ENCODE data around the gene TMEM190. TPM values are rescaled to one million over a fixed set of nuclear protein-coding genes. Genes with fewer than 3 reads are reported as not detected.
A peak's percentile ranks its signal among the peaks of the same experiment; 100 is the strongest.

The TMEM190 gene
- total and polyA plus RNA-seq, 7 experiments from 2014 or later, result not detected

DNA sequence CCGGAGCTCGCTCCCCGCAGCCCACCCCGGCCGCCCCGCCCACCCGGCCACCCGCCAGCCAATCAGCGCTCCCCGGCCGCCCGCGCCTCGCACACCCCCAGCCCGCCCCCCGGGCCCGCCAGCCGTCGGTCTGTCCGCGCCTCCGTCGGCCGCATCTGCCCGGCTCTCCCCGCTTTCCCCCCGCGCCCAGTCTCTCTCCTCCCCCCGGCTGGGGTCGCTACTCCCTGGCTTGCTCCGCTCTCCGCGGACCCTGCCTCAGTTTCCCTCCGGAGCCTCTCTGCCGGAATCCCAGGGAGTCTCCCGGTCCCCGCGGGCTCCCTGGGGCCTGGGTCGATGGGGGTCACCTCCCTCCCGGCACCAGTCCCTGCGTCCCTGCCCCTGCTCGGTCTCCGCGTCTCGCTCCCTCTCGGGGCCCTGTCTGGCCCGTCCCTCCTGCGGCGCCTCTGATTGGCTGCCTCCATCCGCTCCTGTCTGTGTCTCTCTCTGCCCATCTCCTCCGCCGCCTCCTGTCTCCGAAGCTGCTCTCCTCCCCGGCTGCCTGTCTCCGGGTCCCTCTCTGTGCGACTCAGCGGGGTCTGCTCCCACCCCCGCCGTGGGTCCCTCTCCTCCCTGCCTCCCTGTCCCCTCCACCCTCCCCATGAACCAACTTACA, 6.8 kb upstream of the TMEM190 start:
- peak overlapping the region; percentile 30 for H3K4me3 ChIP-seq (ENCODE audit: low read length)
- ATAC-seq, result peak; percentile 54
- Mint-ChIP-seq H3K27me3 (peaks cover 28 to 57% (median 33%) of the 10 kb centered on the region in 5 donors), H3K4me3 (peak overlapping the region; percentile 75 to 90 (median 78)), H3K9me3 (peaks cover 0 to 5% (median 0%) of the 10 kb centered on the region in 11 donors), H3K27ac (no peak overlapping the region), H3K4me1 (peaks cover 6 to 17% (median 12%) of the 10 kb centered on the region in 7 donors), H3K36me3 (peaks cover 0 to 6% (median 4%) of the 10 kb centered on the region in 5 donors)
- H3K27ac ChIP-seq (ENCODE audit: low read depth, low read length), result no peak overlapping the region
- H3K4me1 ChIP-seq (ENCODE audit: control insufficient read depth in 2 of 2, insufficient read depth in 2 of 2, low read length in 2 of 2), result no peaks in the 10 kb centered on the region
- intact Hi-C loops (cut with micrococcal nuclease), result no loop called here
- peak in 4 of 9 donors; percentile 32 to 41 (median 36) for DNase-seq
- no peaks in the 10 kb centered on the region for H3K36me3 ChIP-seq (ENCODE audit: control insufficient read depth in 2 of 3, insufficient read depth in 3 of 3, low read length in 3 of 3)
- peaks cover 3 to 27% of the 10 kb centered on the region in 2 donors for H3K27me3 ChIP-seq (ENCODE audit: control insufficient read depth in 2 of 2, insufficient read depth in 2 of 2, low read length in 2 of 2)
- ChIA-PET POLR2A (interaction anchor here (1.0 kb wide), 1 partner anchor 31 kb away, joined by 4 read pairs; no protein-coding TSS in a partner anchor), CTCF (interaction anchor here (1.4 kb wide), 1 partner anchor 15 kb away, joined by 4 read pairs; the partner anchor contains the start of gene TMEM238)
- no peaks in the 10 kb centered on the region for H3K9me3 ChIP-seq (ENCODE audit: control insufficient read depth in 2 of 3, low read length in 3 of 3)

DNA sequence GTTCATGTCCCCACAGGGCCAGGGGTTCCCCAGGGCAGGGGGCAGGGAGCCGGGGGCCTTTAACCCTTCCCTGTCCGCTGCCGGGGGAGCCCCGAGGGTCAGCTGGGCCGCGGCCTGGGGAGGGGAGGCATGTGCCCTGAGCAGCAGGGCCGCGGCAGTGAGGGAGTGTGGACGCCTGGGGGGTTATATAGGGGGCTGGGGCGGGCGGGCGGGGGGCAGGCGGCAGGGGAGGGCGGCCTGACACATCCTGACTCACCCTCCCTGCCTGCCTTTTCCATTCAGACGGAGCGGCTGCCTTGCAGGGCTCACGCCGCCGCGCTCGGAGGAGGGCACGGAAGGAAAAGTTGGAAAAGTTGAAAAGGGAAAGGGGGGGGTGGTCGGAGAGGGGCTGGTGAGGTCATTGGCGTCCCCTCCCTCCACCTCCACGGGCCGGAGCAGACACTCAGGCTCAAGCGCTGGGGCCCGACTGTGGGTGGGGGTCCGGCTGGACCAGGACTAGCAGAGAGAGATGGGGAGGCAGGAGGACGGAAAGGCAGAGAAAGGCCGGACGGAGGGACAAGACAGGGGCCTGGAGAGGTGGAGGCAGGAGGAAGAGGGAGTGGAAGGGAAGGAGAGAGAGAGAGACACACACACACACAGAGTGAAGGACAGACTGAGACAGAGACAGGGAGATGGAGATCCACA, 6.2 kb upstream of the TMEM190 start, which contains the start of gene IL11:
Gene IL11, minus strand, starts transcription at position 159 of the 684 bp plus-strand sequence. Its CDS starts 153 bp downstream, at position 6.
- Histone ChIP-seq H3K9me3 (ENCODE audit: control insufficient read depth in 2 of 3, low read length in 3 of 3) (no peaks in the 10 kb centered on the region), H3K27ac (ENCODE audit: low read depth, low read length) (no peak within 1 kb of the TSS), H3K27me3 (ENCODE audit: control insufficient read depth in 2 of 2, insufficient read depth in 2 of 2, low read length in 2 of 2) (peaks cover 3 to 27% of the 10 kb centered on the region in 2 donors), H3K4me3 (ENCODE audit: low read length) (peak within 1 kb of the TSS; percentile 30), H3K4me1 (ENCODE audit: control insufficient read depth in 2 of 2, insufficient read depth in 2 of 2, low read length in 2 of 2) (no peaks in the 10 kb centered on the region), H3K36me3 (ENCODE audit: control insufficient read depth in 2 of 3, insufficient read depth in 3 of 3, low read length in 3 of 3) (no peaks in the 10 kb centered on the region)
- intact Hi-C loops (cut with micrococcal nuclease), result no loop called here
- peaks cover 30 to 57% (median 33%) of the 10 kb centered on the region in 5 donors for H3K27me3 Mint-ChIP-seq
- H3K36me3 Mint-ChIP-seq, result peaks cover 0 to 6% (median 4%) of the 10 kb centered on the region in 5 donors
- DNase-seq (no peak), ATAC-seq (no peak)
- peaks cover 0 to 5% (median 0%) of the 10 kb centered on the region in 11 donors for H3K9me3 Mint-ChIP-seq
- ChIA-PET POLR2A (no interaction called here), CTCF (no interaction called here)
- H3K4me3 Mint-ChIP-seq, result peak within 1 kb of the TSS; percentile 75 to 90 (median 78)
- peaks cover 6 to 17% (median 12%) of the 10 kb centered on the region in 7 donors for H3K4me1 Mint-ChIP-seq
- no peak within 1 kb of the TSS for H3K27ac Mint-ChIP-seq

DNA sequence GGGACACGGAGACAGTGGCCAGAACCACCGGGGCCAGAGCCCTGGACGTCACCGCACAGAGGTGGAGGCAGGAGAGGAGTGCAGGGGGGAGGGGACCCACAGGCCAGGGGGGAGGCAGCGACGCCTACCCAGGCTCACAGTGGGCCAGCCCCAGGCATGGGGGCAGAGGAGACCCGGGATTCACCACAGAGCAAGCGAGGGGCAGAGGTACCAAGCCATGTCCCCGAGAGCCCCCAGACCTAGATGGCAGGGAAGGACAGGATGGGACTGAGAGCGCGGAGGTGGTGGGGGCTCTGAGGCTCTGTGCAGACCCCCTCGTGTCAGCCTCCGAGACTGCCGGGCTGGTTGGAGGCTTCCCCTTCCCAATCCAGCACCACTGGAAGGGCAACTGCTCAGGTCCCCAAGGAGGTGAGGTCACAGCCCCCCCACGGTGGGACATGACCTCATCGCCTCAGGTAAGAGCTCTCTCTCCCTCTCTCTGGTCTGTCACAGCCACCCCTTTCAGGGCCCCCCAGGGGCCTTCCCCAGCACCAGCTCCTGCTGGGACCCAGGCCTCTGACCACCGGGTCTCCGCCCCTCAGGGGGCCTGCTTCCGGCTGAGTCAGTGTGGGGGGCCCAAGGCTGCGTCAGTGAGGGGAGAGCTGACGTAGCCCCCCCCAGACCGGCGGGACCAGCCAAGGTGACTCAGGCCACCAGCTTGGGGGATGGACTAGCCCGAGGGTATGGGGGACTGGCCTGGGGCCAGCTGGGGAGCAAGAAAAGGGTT, 4.1 kb upstream of the TMEM190 start:
- CTCF ChIA-PET, result no interaction called here
- Mint-ChIP-seq H3K27ac (no peak overlapping the region), H3K4me1 (peaks cover 6 to 17% (median 12%) of the 10 kb centered on the region in 7 donors), H3K9me3 (peaks cover 0 to 5% (median 0%) of the 10 kb centered on the region in 11 donors), H3K27me3 (peaks cover 32 to 60% (median 35%) of the 10 kb centered on the region in 5 donors), H3K36me3 (peaks cover 0 to 6% (median 4%) of the 10 kb centered on the region in 5 donors), H3K4me3 (no peak overlapping the region)
- POLR2A ChIA-PET, result no interaction called here
- no peaks in the 10 kb centered on the region for H3K9me3 ChIP-seq (ENCODE audit: control insufficient read depth in 2 of 3, low read length in 3 of 3)
- H3K27me3 ChIP-seq (ENCODE audit: control insufficient read depth in 2 of 2, insufficient read depth in 2 of 2, low read length in 2 of 2), result peaks cover 3 to 27% of the 10 kb centered on the region in 2 donors
- DNase-seq, result no peak
- no peak overlapping the region for H3K4me3 ChIP-seq (ENCODE audit: low read length)
- no peaks in the 10 kb centered on the region for H3K4me1 ChIP-seq (ENCODE audit: control insufficient read depth in 2 of 2, insufficient read depth in 2 of 2, low read length in 2 of 2)
- no peak overlapping the region for H3K27ac ChIP-seq (ENCODE audit: low read depth, low read length)
- no peaks in the 10 kb centered on the region for H3K36me3 ChIP-seq (ENCODE audit: control insufficient read depth in 2 of 3, insufficient read depth in 3 of 3, low read length in 3 of 3)
- ATAC-seq, result no peak
- intact Hi-C loops (cut with micrococcal nuclease), result no loop called here

DNA sequence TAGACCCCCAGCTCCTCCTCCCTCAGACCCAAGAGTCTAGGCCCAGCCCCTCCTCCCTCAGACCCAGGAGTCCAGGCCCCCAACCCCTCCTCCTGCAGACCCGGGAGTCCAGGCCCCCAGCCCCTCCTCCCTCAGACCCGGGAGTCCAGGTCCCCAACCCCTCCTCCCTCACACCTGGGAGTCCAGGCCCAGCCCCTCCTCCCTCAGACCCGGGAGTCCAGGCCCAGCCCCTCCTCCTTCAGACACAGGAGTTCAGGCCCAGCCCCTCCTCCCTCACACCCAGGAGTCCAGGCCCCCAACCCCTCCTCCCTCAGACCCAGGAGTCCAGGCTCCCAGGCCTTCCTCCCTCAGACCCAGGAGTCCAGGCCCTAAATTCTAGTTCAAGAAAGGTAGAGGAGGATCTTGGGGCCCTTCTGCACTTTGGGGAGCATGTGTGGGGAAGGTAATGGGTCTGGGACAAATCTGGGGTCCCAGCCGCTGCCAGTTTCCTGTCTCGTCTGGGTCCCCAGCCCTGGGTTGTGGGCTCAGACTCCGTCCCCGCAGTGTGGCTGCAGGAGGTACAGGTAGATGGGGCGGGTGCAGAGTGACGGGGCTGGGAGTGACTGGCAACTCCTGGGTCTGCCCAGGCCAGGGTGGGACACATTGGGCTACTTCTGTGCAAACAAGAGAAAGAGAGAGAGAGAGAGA, 3.2 kb upstream of the TMEM190 start:
- CTCF ChIA-PET, result no interaction called here
- no peak overlapping the region for H3K27ac ChIP-seq (ENCODE audit: low read depth, low read length)

DNA sequence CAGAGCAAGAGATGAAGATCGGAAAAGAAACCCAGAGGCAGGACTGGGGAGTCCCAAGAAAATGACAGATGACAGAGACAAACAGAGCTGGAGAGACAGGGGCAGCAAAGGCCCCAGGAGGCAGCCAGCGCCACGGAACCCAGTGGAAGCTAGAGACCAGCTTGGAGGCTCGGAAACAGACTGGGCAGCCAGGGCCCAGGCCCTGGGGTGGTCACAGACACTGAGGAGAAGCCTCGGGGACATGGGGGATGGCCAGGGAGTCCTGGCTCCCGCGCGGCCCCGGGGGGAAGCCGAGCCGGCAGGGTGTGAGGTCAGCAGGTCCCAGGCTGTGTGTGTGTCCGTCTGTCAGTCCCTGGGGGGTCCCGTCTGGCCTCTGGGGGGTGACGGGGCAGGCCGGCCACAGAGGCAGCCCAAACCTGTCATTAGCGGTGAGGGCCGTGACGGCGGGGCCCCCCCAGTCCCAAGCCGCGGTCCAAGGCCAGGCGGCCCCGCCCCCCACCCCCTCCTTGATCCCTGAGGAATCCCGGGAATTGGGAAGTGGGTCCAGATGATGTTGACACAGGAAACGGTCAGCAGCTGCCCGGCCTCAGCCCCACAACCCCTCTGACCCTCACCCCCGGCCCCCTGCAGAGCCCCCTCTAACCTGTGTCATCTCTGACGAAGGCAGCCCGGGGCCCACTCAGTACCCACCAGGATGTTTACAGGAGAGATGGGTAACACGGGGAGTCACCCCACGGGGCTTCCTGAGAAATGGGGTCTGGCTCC, 2.5 kb upstream of the TMEM190 start:
- ATAC-seq (no peak), DNase-seq (no peak)
- H3K36me3 ChIP-seq (ENCODE audit: control insufficient read depth in 2 of 3, insufficient read depth in 3 of 3, low read length in 3 of 3), result no peaks in the 10 kb centered on the region
- Mint-ChIP-seq H3K4me1 (peaks cover 6 to 17% (median 12%) of the 10 kb centered on the region in 7 donors), H3K9me3 (peaks cover 0 to 5% (median 0%) of the 10 kb centered on the region in 11 donors), H3K27ac (peak overlapping the region in 1 of 9 donors; percentile 3), H3K36me3 (peaks cover 0 to 6% (median 4%) of the 10 kb centered on the region in 5 donors), H3K4me3 (no peak overlapping the region), H3K27me3 (peaks cover 29 to 45% (median 32%) of the 10 kb centered on the region in 5 donors)
- ChIA-PET POLR2A (no interaction called here), CTCF (no interaction called here)
- no peak overlapping the region for H3K4me3 ChIP-seq (ENCODE audit: low read length)
- intact Hi-C loops (cut with micrococcal nuclease), result no loop called here
- H3K27ac ChIP-seq (ENCODE audit: low read depth, low read length), result no peak overlapping the region
- no peaks in the 10 kb centered on the region for H3K4me1 ChIP-seq (ENCODE audit: control insufficient read depth in 2 of 2, insufficient read depth in 2 of 2, low read length in 2 of 2)
- H3K27me3 ChIP-seq (ENCODE audit: control insufficient read depth in 2 of 2, insufficient read depth in 2 of 2, low read length in 2 of 2), result peaks cover 0 to 25% of the 10 kb centered on the region in 2 donors
- H3K9me3 ChIP-seq (ENCODE audit: control insufficient read depth in 2 of 3, low read length in 3 of 3), result no peaks in the 10 kb centered on the region

More for the DNA sequence above, 3.2 kb upstream of the TMEM190 start:
- Histone ChIP-seq H3K36me3 (ENCODE audit: control insufficient read depth in 2 of 3, insufficient read depth in 3 of 3, low read length in 3 of 3) (no peaks in the 10 kb centered on the region), H3K9me3 (ENCODE audit: control insufficient read depth in 2 of 3, low read length in 3 of 3) (no peaks in the 10 kb centered on the region), H3K4me1 (ENCODE audit: control insufficient read depth in 2 of 2, insufficient read depth in 2 of 2, low read length in 2 of 2) (no peaks in the 10 kb centered on the region), H3K4me3 (ENCODE audit: low read length) (no peak overlapping the region), H3K27me3 (ENCODE audit: control insufficient read depth in 2 of 2, insufficient read depth in 2 of 2, low read length in 2 of 2) (peaks cover 3 to 27% of the 10 kb centered on the region in 2 donors)
- peaks cover 0 to 5% (median 0%) of the 10 kb centered on the region in 11 donors for H3K9me3 Mint-ChIP-seq
- H3K4me3 Mint-ChIP-seq, result no peak overlapping the region
- peak overlapping the region in 1 of 9 donors; percentile 3 for H3K27ac Mint-ChIP-seq
- POLR2A ChIA-PET, result no interaction called here
- intact Hi-C loops (cut with micrococcal nuclease), result no loop called here
- peaks cover 0 to 6% (median 4%) of the 10 kb centered on the region in 5 donors for H3K36me3 Mint-ChIP-seq
- H3K27me3 Mint-ChIP-seq, result peaks cover 29 to 51% (median 35%) of the 10 kb centered on the region in 5 donors
- no peak for DNase-seq
- H3K4me1 Mint-ChIP-seq, result peaks cover 6 to 17% (median 12%) of the 10 kb centered on the region in 7 donors
- ATAC-seq, result no peak

Data from naive thymus-derived CD4-positive, alpha-beta T cell (primary cell).